Stimulated activated effector memory CD8-positive, alpha-beta T cell treated with anti-CD3 and anti-CD28 coated beads, Interleukin-12 subunit alpha, Interleukin-12 subunit beta, amount 100 ng/mL, for 72 hours (primary cell): ENCODE results near the gene CDH22.

ENCODE experiments used
- ATAC-seq: fragments of 150-1000 bp; cut with Tn5 transposase; 2 replicates; pipeline ENCODE4 v1.10.0; 2021
- DNase-seq, 2 donors: peaks; one replicate each; pipeline ENCODE4 v3.0.0; 2021 to 2022; ENCODE audit warnings: low spot score in 2 of 2
- H3K27ac Mint-ChIP-seq: one replicate; pipeline ENCODE4 v1.8.0; 2022; ENCODE audit warnings: mild to moderate bottlenecking, mixed read lengths
- H3K36me3 Mint-ChIP-seq: one replicate; pipeline ENCODE4 v1.8.0; 2022; ENCODE audit warnings: mild to moderate bottlenecking, mixed read lengths
- H3K4me1 Mint-ChIP-seq: one replicate; pipeline ENCODE4 v1.8.0; 2022; ENCODE audit warnings: mixed read lengths
- H3K4me3 Mint-ChIP-seq: one replicate; pipeline ENCODE4 v1.8.0; 2022; ENCODE audit warnings: mild to moderate bottlenecking, mixed read lengths
- H3K9me3 Mint-ChIP-seq: one replicate; pipeline ENCODE4 v1.8.0; 2022; ENCODE audit warnings: mixed read lengths

CDH22 gene

DNA sequence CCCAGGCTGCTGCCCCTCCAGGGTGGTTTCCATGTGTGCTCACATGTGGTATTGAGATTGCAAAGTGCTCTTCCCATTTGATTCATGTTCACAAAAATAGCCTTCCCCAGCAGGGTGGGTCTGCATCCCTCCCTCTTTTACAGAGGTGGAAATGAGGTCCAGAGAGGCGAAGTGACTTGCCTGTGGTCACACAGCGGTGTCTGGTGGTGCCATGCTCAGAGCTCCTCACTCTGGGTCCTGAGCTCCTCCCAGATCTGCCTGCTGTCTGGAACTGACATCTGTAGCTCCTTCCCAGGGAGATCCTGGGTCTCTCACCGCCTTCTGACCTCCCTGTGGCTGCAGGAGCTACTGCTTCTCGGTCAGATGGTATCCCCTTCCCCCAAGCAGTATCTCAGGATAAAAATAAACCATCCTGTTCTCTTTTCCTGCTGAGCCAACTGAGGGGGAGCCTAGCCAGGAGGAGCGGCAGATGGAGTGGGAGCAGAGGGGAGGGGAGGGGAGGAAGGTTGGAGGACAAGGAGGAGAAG is 178.3 kb downstream of the CDH22 start:
- peak overlapping the region; percentile 23 for H3K27ac Mint-ChIP-seq
- peaks cover 6% of the 10 kb centered on the region for H3K4me1 Mint-ChIP-seq
- no peak overlapping the region for H3K4me3 Mint-ChIP-seq
- peaks cover 15% of the 10 kb centered on the region for H3K36me3 Mint-ChIP-seq
- no peak for DNase-seq
- ATAC-seq, result peak; percentile 52
- no peaks in the 10 kb centered on the region for H3K9me3 Mint-ChIP-seq

DNA sequence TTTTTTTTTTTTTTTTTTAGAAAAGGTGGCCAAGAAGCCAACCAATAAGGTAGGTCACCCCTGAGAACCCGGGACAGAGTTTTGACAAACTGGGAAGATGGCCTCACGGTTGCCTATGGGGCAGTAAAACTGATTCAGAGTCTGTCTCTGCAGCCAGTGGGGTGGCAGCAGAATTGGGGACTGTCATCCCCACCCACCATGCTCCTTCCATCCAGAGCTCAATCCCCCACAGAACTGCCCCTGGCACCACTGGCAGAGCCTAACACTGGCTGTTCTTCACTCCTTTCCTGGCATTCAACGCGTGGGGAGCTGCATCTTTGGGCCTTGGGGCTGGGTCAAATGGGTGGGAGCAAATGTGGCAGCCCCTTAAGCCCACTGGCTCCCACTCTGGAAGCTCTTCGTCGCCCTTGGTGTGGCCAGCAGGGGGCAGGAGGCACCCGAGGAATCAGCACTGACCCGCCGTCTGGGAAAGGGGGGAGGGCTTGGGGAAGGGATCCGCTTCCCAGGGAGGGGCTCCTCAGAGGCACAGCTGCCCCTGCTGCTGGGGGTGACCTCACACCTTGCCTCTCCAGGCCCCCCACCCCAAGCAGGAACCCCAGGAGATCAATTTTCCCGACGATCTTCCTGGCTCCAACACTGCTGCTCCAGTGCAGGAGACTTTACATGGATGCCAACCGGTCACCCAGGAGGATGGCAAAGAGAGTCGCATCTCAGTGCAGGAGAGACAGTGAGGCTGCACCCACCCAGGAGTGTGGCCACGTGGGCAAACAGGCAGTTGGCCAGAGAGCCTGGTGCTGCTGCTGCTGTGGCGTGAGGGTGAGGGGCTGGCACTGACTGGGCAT is 179.8 kb downstream of the CDH22 start:
- H3K27ac Mint-ChIP-seq, result no peak overlapping the region
- H3K4me3 Mint-ChIP-seq, result no peak overlapping the region
- DNase-seq (no peak), ATAC-seq (no peak)
- peaks cover 10% of the 10 kb centered on the region for H3K4me1 Mint-ChIP-seq
- H3K9me3 Mint-ChIP-seq, result no peaks in the 10 kb centered on the region
- peaks cover 28% of the 10 kb centered on the region for H3K36me3 Mint-ChIP-seq

GRCh38 chr20:46127396-46128010 is 180.8 kb downstream of the CDH22 start:
- Mint-ChIP-seq H3K4me1 (peaks cover 7% of the 10 kb centered on the region), H3K36me3 (peaks cover 30% of the 10 kb centered on the region), H3K9me3 (no peaks in the 10 kb centered on the region), H3K27ac (no peak overlapping the region), H3K4me3 (no peak overlapping the region)
- DNase-seq (no peak), ATAC-seq (no peak)

DNA sequence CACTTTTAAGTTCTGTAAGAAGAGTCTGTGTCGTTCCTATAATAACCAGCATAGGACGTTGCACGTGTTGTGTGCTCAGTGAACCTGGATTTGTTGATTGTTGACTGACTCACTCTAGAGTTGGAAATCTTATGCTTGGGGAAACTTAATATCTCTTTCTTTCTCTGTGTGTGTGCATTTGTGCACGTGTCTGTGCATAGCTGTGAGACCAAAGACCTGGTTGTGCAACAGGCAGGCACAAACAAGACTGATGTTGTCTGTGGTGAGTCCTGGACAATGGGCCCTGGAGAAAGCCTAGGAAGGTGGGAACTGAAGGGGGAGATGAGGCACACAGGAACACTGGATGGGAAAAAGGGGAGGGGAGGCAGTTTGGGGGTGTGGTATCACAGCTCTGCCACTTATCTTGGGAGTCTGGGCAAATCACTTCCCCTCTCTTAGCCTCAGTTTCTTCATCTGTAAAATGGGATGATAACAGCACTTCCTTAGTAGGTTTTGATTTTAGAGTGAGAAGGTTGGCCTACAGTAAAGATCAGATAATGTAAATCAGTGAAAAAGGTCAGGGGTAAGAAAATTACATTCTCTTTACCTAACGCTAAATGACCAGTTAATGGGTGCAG is 181.8 kb downstream of the CDH22 start:
- DNase-seq, result no peak
- no peak overlapping the region for H3K27ac Mint-ChIP-seq
- H3K4me3 Mint-ChIP-seq, result no peak overlapping the region
- no peaks in the 10 kb centered on the region for H3K9me3 Mint-ChIP-seq
- peaks cover 6% of the 10 kb centered on the region for H3K4me1 Mint-ChIP-seq
- H3K36me3 Mint-ChIP-seq, result peaks cover 38% of the 10 kb centered on the region
- no peak for ATAC-seq
